ENCODE results near the gene CHTF8.

DNA sequence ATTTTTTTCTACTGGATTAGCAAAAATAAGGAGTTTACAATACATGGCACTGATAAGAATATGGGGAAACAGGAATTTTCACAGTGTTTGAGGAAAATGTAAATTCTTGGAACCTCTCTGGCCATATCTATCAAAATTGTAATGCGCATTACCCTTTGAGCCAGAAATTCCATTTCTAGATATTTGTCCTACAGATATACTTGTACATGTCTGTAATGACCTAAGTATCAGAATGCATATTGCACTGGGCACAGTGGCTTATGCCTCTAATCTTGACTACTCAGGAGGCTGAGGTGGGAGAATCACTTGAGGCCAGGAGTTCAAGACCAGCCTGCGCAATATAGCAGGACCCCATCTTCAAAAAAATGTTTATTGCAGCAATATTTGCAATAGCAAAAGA lies 52.7 kb downstream of the CHTF8 start:
- TF ChIP-seq FOXM1 (IDR thresholded peaks at IDR 0.05; ENCODE audit: low read depth, low read length): no peak
- TF ChIP-seq BRCA1 (IDR thresholded peaks at IDR 0.05; ENCODE audit: low read depth, low read length): no peak
- no peak for TF ChIP-seq CTCF (IDR thresholded peaks at IDR 0.05 in 2 of 3, conservative IDR thresholded peaks at IDR 0.05 in 1 of 3; ENCODE audit: control insufficient read depth in 2 of 3, extremely low read depth in 1 of 3, insufficient read depth in 1 of 3, low read depth in 3 of 3, low read length in 3 of 3)
- TF ChIP-seq SKIL (IDR thresholded peaks at IDR 0.05; ENCODE audit: low read depth, poor library complexity, severe bottlenecking): no peak
- no peak for TF ChIP-seq SP1 (IDR thresholded peaks at IDR 0.05; ENCODE audit: low read depth, low read length)
- TF ChIP-seq ATF3 (IDR thresholded peaks at IDR 0.05; ENCODE audit: borderline replicate concordance, extremely low read depth, low read depth, low read length): no peak
- no peak for TF ChIP-seq JUNB (IDR thresholded peaks at IDR 0.05)
- TF ChIP-seq, protein P1, sequence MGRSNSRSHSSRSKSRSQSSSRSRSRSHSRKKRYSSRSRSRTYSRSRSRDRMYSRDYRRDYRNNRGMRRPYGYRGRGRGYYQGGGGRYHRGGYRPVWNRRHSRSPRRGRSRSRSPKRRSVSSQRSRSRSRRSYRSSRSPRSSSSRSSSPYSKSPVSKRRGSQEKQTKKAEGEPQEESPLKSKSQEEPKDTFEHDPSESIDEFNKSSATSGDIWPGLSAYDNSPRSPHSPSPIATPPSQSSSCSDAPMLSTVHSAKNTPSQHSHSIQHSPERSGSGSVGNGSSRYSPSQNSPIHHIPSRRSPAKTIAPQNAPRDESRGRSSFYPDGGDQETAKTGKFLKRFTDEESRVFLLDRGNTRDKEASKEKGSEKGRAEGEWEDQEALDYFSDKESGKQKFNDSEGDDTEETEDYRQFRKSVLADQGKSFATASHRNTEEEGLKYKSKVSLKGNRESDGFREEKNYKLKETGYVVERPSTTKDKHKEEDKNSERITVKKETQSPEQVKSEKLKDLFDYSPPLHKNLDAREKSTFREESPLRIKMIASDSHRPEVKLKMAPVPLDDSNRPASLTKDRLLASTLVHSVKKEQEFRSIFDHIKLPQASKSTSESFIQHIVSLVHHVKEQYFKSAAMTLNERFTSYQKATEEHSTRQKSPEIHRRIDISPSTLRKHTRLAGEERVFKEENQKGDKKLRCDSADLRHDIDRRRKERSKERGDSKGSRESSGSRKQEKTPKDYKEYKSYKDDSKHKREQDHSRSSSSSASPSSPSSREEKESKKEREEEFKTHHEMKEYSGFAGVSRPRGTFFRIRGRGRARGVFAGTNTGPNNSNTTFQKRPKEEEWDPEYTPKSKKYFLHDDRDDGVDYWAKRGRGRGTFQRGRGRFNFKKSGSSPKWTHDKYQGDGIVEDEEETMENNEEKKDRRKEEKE (IDR thresholded peaks at IDR 0.05): no peak
- no peak for TF ChIP-seq SREBF2 (IDR thresholded peaks at IDR 0.05; ENCODE audit: low read length)

Measured in GM12878 (cell line).